Osteoblast (primary cell): ENCODE results near the gene TIAM2. TPM values are rescaled to one million over a fixed set of nuclear protein-coding genes. Genes with fewer than 3 reads are reported as not detected.

Experiments
- DNase-seq: peaks from one replicate; pipeline ENCODE4 v3.0.0; 2011; ENCODE audit warnings: low spot score, mixed read lengths; ENCODE audit not compliant: insufficient read length; ENCODE audit errors: missing footprints
- H2AFZ ChIP-seq: 2 replicates; pipeline ENCODE4 v1.6.0; 2011; ENCODE audit warnings: mild to moderate bottlenecking, low read length
- H3K27ac ChIP-seq: 2 replicates; pipeline ENCODE4 v1.5.1; 2011; ENCODE audit warnings: mild to moderate bottlenecking, low read depth, low read length, moderate library complexity
- H3K27me3 ChIP-seq: 2 replicates; pipeline ENCODE4 v1.6.0; 2012; ENCODE audit warnings: mild to moderate bottlenecking, control low read depth, inconsistent platforms, low read length, moderate library complexity; ENCODE audit not compliant: insufficient read depth
- H3K36me3 ChIP-seq: 2 replicates; pipeline ENCODE4 v1.5.1; 2011; ENCODE audit warnings: mild to moderate bottlenecking, low read length, control low read depth, moderate library complexity; ENCODE audit not compliant: insufficient read depth
- H3K4me1 ChIP-seq: 2 replicates; pipeline ENCODE4 v1.5.1; 2011; ENCODE audit warnings: mild to moderate bottlenecking, low read length, control low read depth, moderate library complexity; ENCODE audit not compliant: insufficient read depth
- H3K4me2 ChIP-seq: 2 replicates; pipeline ENCODE4 v1.6.0; 2011; ENCODE audit warnings: mild to moderate bottlenecking, low read length; ENCODE audit not compliant: insufficient read depth
- H3K4me3 ChIP-seq: fragments of 200-600 bp; sonication (generic); 3 replicates; pipeline ENCODE4 v1.5.1; 2012; ENCODE audit warnings: mild to moderate bottlenecking, low read length, inconsistent platforms; ENCODE audit not compliant: insufficient read depth
- H3K79me2 ChIP-seq: 2 replicates; pipeline ENCODE4 v1.6.0; 2012; ENCODE audit warnings: mild to moderate bottlenecking, low read length, control low read depth, inconsistent platforms; ENCODE audit not compliant: insufficient read depth
- H3K9me3 ChIP-seq: 2 replicates; pipeline ENCODE4 v1.5.1; 2011; ENCODE audit warnings: low read depth, low read length, control low read depth
- H4K20me1 ChIP-seq: 2 replicates; pipeline ENCODE4 v1.6.0; 2012; ENCODE audit warnings: mild to moderate bottlenecking, low read length, control low read depth; ENCODE audit not compliant: insufficient read depth
- CTCF ChIP-seq: IDR thresholded peaks from 2 replicates; pipeline ENCODE4 v1.5.1; 2011; ENCODE audit warnings: mild to moderate bottlenecking, low read depth, low read length, moderate library complexity; ENCODE audit errors: extremely low read depth
- total RNA-seq: library from RNA; depleted of rRNA; stranded (reverse); fragments of >200 nt; gene quantifications from 2 replicates; pipeline ENCODE4 v1.2.3, GENCODE V29; 2012

Gene TIAM2
- total RNA-seq, 1 donor, result 31.8 TPM

DNA sequence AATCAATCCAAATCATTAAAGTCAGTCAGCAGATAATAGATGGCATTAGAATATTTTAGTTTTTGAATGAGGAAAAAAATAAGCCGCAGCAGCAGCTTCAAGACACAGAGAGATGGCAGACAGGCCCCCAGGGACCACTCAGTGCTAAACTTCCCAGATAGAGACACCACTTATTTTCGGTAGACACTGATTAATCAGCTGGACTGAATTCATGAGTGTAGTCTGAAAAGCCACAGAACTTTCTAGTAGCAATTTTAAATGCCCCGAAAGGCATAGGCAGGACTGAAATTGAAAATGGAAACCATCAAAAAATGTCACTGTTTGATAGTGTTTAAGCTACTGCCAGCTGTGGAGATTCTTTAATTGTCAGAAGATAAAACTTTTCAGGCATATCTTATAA lies 265.6 kb downstream of the TIAM2 start:
- H4K20me1 ChIP-seq, result no peaks in the 10 kb centered on the region
- H3K79me2 ChIP-seq, result no peaks in the 10 kb centered on the region
- H3K4me3 ChIP-seq, result no peak overlapping the region
- no peak for TF ChIP-seq CTCF
- H3K4me2 ChIP-seq, result no peak overlapping the region
- peaks cover 14% of the 10 kb centered on the region for H3K4me1 ChIP-seq
- H3K36me3 ChIP-seq, result peaks cover 43% of the 10 kb centered on the region
- H3K9me3 ChIP-seq, result no peaks in the 10 kb centered on the region
- H3K27ac ChIP-seq, result no peak overlapping the region
- no peaks in the 10 kb centered on the region for H3K27me3 ChIP-seq
- DNase-seq, result no peak
- H2AFZ ChIP-seq, result no peak overlapping the region

DNA sequence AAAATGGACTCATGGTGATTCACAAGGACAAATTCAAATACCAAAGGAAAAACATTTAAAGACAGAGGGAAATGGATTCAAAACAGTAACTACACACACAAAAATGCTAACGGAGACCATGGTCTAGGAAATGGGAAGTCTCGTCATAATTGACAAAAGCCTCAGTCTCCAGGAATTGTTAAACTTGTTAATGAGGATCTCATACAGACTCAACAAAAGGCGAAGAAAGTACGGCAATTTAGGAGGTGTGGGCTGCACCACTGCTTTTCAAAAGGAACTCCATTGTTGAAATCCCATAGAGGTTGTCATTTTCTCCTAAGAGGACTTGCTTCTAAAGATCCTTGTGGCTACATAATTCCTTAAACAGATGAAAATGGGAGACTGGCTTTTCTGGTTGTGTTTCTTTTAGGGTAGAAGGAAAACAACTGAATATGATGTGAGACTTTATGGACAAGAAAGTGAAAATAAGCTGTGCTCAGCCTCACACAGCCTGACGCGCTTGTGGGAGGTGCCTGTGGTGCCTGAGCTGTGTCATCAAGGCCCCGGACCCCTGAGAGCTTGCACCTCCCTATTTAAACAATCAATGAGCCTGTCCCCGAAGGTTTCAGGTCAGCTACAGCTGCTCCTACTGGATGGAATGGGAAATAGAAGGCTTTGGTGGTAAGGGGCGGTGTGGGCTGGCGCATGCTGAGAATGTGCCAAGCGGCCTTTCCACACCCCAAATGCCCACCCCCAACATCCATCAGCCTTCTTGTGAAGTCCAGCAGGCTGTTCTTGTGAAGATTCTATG lies 266.2 kb downstream of the TIAM2 start:
- Histone ChIP-seq H4K20me1 (no peaks in the 10 kb centered on the region), H2AFZ (no peak overlapping the region), H3K4me2 (peak overlapping the region; percentile 17), H3K27me3 (no peaks in the 10 kb centered on the region), H3K4me3 (no peak overlapping the region), H3K79me2 (no peaks in the 10 kb centered on the region), H3K4me1 (peaks cover 14% of the 10 kb centered on the region), H3K36me3 (peaks cover 37% of the 10 kb centered on the region), H3K27ac (no peak overlapping the region), H3K9me3 (no peaks in the 10 kb centered on the region)
- no peak for DNase-seq
- peak; percentile 8 for TF ChIP-seq CTCF

DNA sequence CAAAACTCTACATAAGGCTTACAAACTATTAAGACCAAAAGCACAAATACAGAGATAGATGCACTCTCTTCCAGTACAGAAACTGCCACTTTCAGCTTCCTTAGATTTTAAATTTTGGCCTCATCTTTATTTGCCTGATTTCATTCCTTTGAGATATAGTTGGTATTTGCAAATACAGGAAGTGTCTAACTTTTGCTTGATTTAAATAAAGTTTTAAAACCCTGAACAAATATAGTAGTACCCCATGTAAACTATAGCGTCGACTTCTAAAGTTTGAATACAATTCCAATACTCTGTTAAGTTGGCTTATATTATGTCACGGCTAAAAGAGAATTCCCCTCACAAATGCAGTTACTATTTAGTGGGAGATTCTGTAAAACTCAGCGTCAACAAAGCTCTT lies 267.5 kb downstream of the TIAM2 start:
- no peaks in the 10 kb centered on the region for H4K20me1 ChIP-seq
- H3K27me3 ChIP-seq, result no peaks in the 10 kb centered on the region

More for the DNA sequence above, 267.5 kb downstream of the TIAM2 start:
- no peak overlapping the region for H3K4me2 ChIP-seq
- peaks cover 14% of the 10 kb centered on the region for H3K4me1 ChIP-seq
- H3K4me3 ChIP-seq, result no peak overlapping the region
- no peaks in the 10 kb centered on the region for H3K9me3 ChIP-seq
- no peak overlapping the region for H2AFZ ChIP-seq
- no peaks in the 10 kb centered on the region for H3K79me2 ChIP-seq
- no peak for DNase-seq
- TF ChIP-seq CTCF, result no peak
- H3K27ac ChIP-seq, result no peak overlapping the region
- H3K36me3 ChIP-seq, result peaks cover 24% of the 10 kb centered on the region
